MV-4-11 (cell line): ENCODE measurements around the gene CNPPD1.
A peak's percentile ranks its signal among the peaks of the same experiment; 100 is the strongest.

Source experiments
- DNase-seq: peaks from one replicate; lab custom pipeline; 2025; lab: John Stamatoyannopoulos, UW

The CNPPD1 gene

DNA sequence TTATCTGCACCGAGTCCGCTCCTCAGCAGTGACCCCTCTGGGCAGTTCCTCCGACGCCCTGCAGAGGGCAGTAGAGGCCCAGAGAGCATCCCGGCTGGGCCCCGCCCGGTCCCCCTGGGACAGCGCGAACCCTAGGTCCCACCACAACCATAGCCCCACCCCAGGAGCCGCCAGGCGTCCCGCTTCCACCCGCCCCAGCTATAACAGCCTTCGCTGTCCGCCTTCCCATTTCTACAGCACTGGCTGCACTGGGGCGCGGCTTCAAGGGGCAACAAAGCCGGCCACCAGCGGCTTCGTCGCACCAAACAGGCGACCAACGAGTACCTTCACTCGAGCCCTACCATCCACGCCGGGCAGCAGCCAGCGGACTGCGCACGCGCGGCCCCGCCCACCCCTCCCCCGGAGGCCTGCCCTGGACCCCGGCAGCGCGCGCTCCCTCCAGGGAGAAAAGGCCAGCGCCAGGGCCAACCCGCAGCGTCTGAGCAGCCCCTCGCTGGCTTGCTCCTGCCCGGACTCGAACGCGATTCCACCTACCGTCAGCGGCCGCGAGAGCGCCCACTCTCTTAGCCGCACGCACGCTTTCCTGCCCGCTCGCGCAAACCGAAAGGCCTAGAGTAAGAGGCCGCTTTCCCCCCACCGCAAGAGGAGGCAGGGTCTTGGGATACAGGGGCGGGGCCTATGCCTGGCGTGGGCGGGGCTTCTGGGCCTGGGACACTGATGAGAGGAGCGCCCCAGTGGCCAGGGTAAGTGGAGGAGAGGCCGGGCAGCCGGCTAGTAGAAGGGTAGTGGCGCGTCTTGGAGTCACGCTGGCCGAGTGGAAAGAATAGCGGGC lies 16.3 kb downstream of the CNPPD1 start, which contains the start of gene NHEJ1:
Gene NHEJ1 (minus strand): TSS at position 630 of the 832 bp plus-strand sequence. CDS start 2,453 bp downstream, outside the sequence.
- DNase-seq: peak; percentile 86

DNA sequence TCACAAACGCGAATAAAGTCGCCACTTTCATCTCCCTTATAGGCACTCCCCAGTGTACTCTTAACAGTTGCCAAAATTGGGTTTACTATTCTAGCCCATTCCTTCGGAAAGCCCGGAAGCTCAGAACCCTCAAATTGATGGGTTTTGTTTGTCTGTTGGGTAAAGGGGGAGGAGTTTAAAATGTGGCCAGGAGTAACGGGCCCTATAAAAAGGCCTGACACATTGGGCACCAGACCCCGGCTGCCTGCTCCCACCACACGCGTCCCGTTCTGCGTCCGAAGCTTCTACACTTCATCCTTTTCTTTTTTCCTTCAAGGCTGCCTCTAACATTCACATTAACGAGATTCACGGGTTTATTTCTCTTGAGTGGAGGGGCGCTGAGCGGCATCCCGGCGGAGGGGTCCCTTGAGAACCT lies 16.9 kb downstream of the CNPPD1 start:
- no peak for DNase-seq

- no peak for DNase-seq
Observed at GRCh38 chr2:219158586-219158985, 18.1 kb downstream of the CNPPD1 start.

- no peak for DNase-seq
Observed at GRCh38 chr2:219158025-219158424, 18.7 kb downstream of the CNPPD1 start.

DNA sequence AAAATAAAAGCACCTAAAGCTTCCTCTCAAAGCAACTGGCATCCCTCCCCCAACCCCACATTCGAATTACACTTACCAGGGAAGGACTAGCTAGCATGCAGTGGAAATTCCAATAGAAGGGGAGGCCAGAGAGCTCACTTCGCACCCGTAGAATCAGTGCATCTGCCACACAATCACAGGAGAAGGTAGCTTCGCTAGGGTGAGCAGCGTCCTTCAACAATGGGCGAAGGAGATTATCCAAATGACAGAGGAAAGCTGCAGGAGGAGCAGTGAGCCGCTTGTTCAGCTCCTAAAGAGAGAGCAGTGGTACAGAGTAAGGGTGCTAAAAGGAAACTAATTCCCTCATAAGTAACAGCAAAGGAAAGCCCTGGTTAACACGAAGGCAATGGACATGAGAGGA lies 19.3 kb downstream of the CNPPD1 start:
- no peak for DNase-seq

DNA sequence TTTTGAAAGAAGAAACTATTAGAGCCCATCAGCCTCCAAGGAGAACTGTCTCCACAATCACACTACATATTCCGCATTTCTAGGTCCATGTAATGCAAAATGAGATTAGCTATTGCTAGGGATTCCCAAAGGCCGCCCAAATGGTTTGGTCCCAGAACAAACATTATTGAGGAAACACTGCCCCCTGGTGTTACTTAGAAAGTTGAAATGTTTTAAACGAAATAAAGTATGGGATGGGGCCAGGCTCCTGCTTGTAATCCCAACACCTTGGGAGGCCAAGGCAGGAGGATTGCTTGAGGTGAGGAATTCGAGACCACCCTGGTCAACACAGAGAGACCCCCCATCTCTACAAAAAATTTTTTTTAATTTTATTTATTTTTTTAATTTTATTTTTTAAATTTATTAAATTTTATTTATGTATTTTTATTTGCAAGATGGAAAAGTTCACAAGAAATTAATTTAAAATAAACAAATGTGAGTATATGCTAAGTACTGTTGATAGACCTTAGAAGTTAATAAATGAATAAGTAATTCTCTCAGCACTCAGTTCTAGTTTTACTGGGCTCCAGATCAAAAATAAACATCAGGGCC lies 21.6 kb downstream of the CNPPD1 start:
- DNase-seq: peak; percentile 59

DNA sequence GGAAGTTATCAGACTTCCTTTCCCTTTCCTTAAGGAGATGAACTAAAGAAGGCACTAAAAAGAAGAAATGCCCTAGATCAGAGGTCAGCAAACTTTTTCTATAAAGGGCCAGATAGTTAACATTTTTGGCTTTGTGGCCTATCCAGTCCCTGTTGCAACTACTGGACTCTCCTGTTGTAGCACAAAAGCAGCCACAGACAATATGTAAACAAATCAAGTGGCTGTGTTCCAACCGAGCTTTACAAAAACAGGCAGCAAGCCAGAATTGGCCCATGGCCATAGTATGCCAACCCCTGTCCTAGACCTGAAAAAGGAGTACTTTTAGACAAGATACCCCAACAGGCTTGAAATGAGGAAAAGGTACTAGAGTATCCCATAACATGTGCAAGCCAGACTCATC lies 27.1 kb downstream of the CNPPD1 start:
- DNase-seq: no peak

DNA sequence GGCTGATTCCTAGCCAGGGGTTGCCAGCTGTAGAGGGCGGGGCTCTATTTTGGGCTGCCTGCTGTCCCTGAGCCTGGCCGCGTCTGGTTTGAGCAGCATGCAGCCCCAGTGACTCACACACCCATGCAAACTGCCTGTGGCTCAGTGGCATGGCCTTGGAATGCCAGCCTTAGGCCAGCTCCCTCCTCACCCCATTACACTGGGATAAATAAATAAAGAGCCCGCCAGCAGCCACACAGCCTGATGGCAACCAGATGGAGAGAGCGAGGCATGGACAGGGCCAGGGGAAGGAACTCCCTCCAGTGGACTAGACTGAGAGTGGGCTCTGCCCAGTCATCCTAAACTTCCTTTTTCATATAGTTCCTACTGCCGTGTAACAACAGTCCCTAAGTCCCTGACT lies 34.4 kb downstream of the CNPPD1 start:
- DNase-seq: peak; percentile 6

DNA sequence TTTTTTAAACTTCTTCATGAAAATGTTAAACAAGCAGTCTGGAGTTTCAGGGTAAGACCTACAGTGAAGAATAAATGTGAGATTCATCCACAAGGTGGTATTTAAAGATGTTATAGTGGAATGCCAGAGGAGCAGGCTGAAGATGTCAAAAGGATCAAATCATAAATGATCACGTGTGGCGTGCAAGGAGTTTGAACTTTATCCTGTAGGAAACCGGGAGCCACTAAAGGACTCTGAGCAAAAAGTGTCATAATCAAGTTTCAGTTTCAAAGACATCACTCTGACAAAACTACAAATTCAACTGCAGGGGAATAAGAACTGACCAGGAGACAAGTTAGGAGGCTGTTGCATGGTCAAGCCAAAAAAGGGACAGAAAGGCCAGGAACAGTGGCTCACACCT lies 36.0 kb downstream of the CNPPD1 start:
- DNase-seq: no peak

DNA sequence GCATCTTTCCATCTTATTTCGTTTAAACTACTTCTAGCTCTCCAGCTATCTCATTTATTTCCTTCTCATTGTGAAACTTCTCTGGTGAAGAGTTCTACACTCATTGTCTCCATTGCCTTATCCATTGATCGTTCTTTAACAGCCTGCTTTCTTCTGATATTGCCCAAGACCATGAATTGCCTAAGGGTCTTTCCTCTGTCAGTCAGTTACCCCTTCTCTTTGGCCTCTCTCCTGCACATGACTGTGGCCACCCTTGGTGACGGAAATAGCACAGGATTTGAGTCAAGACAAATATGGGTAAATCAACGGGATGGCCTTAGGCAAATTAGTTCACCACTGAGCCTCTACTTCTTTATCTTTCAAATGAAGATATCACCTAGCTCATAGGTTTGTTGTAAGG lies 42.7 kb downstream of the CNPPD1 start:
- peak; percentile 21 for DNase-seq

GRCh38 chr2:219131744-219132143 lies 45.0 kb downstream of the CNPPD1 start:
- DNase-seq: no peak

DNA sequence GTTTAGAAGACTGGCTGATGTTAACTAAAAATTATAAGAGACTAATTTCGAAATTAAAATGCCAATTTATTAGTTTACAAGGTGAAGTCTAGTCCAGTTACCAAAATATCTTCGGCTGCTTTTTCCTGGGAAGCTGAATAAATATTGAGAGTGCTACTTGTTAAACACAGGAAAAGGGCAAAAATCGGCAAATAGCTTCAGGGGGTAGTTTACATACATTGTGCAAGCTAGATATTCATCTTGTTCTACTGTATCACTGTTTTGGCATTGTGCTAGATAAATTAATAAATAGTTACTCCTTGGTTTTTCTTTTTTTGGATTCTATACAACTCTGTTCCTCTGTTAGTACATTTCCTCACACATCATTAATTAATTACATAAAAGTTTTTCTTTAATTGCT lies 45.4 kb downstream of the CNPPD1 start:
- no peak for DNase-seq

- no peak for DNase-seq
Observed at GRCh38 chr2:219129589-219129988, 47.1 kb downstream of the CNPPD1 start.

DNA sequence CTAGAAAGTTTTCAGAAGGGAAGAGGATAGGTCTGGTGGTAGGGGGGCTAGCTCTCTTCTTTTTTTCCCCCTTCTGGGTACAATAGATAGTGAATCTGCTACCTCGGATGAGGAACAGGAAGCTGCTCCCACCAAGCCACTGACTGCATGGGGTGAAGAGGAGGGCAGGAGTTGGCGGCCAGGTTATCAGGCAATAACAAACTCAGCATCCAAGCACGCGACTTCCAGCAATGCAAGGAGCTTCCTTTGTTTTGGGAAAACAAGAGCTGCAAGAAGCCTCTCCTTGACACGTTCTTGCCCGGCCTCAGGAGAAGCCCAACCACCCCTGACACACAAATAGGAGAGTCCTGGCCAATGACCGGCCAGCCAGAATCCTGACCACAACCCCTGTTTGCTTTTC lies 48.3 kb downstream of the CNPPD1 start:
- peak; percentile 37 for DNase-seq

DNA sequence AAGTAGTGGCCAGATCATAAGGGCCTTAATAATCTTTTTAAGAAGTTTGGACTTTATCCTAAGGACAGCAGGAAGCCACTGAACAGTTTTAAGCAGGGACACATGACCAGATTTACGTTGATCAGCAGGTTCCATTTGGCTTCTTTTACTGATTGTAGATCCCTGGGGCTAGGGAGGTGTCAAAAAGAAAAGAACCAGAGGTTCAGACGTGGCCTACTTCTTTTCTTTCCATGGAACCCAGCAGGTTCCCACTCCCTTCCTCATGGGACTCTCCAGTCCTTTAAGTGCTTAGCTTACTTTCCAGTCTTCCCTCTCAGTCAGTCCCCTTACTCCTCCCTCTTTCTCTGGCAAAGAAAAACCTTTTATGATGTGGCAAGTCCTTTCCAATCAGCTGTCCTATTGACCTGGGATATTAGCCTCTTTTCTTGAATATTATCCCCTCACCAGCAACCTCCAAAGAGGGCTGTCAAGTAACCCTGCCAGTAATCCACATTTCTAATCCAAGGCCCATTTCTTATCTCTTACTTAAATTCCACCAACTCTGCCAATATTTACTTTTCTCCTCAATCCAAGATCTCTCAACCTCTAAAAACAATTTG lies 49.6 kb downstream of the CNPPD1 start:
- DNase-seq: no peak

DNA sequence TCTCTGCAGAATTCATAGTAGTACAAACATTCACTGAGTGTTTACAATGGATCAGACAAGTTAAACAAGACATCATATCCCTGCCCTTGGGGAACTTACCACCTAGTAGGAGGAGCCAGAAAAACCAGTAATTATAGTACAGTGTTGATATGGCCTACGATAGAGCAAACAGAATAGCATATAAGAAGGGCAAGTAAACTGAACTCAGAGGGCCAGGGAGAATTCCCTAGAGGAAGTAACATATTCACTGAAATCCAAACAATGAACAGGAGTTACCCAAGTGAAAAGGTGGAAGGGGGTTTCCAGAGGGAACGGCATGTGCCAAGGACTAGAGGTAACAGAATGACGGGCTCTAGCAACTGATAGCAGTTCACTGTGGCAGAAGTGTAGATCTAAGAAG lies 50.2 kb downstream of the CNPPD1 start:
- DNase-seq: no peak

DNA sequence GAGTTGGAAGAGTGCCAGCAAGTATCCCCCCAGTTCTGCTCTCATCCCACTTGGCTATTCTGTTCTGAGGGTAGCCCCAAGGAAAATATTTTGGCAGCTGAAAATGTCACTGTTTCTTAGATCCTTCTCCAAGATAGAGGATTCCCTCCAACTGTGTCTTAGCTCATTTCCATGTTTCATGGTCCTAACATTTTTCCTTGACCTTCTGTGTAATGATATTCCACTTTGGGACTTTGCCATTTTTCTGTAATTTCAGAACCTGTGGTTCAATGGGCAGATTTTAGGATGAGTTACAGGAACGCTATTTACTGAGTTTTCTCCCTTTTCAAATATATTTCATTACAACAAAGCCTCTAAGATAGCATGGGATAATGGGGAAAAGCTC lies 50.8 kb downstream of the CNPPD1 start:
- DNase-seq: no peak

- DNase-seq: peak; percentile 83
Observed at GRCh38 chr2:219125225-219125885, 51.4 kb downstream of the CNPPD1 start.

DNA sequence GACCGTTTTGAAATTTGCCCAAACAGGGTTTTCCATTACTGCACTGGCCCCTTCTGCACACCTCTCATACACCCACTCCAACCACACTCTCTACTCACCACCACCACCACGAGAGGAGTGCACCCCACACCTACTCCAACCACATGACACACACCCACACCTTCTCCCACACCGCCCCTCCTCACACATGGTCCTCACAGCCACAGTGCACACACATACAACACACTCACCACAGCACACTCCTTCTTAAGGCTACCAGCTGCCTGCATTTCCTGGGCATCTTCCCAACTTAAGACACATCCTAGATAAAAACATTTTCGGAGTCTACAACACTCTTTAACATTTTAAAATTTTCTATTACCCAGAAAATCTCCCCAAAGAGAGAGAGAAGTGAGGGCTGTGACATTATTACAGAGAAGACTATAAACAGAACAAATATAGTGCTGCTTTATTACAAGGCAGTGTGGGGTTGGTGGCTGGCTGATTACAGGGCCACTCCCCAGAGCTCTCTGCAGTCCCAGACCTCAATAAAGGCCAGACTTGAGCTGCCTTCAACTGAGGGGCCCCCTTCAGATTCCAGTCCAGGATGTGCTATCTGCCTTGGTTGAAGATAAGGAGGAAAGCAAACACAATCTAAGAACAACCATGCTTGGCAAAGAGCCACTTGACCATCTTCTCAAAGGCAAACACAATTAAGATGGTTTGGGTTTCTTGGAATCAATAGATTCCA lies 52.2 kb downstream of the CNPPD1 start:
- no peak for DNase-seq

- DNase-seq: no peak
Observed at GRCh38 chr2:219123356-219124135, 53.2 kb downstream of the CNPPD1 start.
